Measurements from ENCODE around the gene FSD2.

DNA sequence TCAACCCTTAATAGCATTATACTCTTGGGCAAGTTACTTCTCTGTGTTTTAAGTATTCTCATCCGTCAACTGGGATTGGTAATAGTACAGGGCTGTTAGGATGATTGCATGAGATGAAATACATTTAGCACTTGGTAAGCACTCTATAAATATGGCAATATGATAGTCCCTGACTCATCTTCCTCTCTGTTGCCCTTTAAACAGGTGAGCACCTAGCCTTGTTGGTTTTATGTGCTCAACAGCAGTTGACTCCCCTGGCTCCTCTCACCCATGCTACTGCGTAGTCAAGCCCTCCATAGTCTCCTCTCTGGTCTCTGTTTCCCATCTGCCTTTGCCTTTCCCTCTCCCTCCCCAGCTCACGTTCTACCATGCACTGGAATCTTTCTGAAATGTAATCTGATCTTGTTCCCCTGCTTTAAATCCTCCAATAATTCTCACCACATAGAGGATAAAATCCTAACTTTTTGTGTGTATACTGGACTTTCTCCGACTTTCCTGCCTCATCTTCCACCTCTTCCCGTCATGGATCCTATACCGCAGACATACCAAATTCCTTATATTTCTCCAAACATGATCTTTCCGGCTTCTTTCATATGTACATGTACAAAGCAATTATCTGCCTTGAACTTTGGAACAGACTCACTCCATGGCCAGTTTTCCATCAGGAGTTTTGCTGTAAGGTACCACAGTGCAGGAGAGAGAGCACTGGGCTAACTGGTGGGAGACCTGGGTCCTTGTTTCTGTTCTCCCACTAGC lies 42.3 kb downstream of the FSD2 start:
- TF ChIP-seq, protein P1, sequence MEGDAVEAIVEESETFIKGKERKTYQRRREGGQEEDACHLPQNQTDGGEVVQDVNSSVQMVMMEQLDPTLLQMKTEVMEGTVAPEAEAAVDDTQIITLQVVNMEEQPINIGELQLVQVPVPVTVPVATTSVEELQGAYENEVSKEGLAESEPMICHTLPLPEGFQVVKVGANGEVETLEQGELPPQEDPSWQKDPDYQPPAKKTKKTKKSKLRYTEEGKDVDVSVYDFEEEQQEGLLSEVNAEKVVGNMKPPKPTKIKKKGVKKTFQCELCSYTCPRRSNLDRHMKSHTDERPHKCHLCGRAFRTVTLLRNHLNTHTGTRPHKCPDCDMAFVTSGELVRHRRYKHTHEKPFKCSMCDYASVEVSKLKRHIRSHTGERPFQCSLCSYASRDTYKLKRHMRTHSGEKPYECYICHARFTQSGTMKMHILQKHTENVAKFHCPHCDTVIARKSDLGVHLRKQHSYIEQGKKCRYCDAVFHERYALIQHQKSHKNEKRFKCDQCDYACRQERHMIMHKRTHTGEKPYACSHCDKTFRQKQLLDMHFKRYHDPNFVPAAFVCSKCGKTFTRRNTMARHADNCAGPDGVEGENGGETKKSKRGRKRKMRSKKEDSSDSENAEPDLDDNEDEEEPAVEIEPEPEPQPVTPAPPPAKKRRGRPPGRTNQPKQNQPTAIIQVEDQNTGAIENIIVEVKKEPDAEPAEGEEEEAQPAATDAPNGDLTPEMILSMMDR (IDR thresholded peaks at IDR 0.05), result no peak
- TF ChIP-seq POLR2A (IDR thresholded peaks at IDR 0.05) (no peak), EP300 (IDR thresholded peaks at IDR 0.05) (no peak)

Measured in upper lobe of left lung (tissue), 4 donors.